Activated naive CD8-positive, alpha-beta T cell (primary cell): ENCODE results near the gene RSPH3.
A peak's percentile ranks its signal among the peaks of the same experiment; 100 is the strongest.

ENCODE experiments used
- H3K27ac Mint-ChIP-seq: one replicate; pipeline ENCODE4 v1.8.0; 2021; ENCODE audit warnings: mixed read lengths
- H3K27me3 Mint-ChIP-seq: one replicate; pipeline ENCODE4 v1.8.0; 2021; ENCODE audit warnings: mixed read lengths
- H3K36me3 Mint-ChIP-seq: one replicate; pipeline ENCODE4 v1.8.0; 2021; ENCODE audit warnings: mixed read lengths
- H3K4me1 Mint-ChIP-seq: one replicate; pipeline ENCODE4 v1.8.0; 2021; ENCODE audit warnings: low read depth, mixed read lengths
- H3K4me3 Mint-ChIP-seq: one replicate; pipeline ENCODE4 v1.8.0; 2021; ENCODE audit warnings: mild to moderate bottlenecking, mixed read lengths
- H3K9me3 Mint-ChIP-seq: one replicate; pipeline ENCODE4 v1.8.0; 2021; ENCODE audit warnings: low read depth, mixed read lengths

Gene RSPH3

DNA sequence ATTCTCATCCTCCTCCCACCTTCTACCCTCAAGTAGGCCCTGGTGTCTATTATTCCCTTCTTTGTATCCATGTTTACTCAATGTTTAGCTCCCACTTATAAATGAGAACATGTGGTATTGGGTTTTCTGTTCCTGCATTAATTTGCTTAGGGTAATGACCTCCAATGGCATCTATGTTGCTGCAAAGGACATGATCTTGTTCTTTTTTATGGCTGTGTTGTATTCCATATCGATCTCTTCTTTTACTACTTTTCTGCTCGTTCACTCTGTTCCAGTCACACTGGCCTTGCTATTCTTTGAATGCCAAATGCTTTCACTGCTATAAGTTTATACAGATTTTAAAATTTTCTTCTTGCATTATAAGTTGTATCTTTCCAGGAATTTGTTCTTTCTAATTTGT, 57.7 kb downstream of the RSPH3 start:
- Mint-ChIP-seq H3K27me3 (no peaks in the 10 kb centered on the region), H3K4me3 (no peak overlapping the region), H3K36me3 (peaks cover 3% of the 10 kb centered on the region), H3K27ac (no peak overlapping the region), H3K4me1 (peaks cover 15% of the 10 kb centered on the region), H3K9me3 (peaks cover 9% of the 10 kb centered on the region)

DNA sequence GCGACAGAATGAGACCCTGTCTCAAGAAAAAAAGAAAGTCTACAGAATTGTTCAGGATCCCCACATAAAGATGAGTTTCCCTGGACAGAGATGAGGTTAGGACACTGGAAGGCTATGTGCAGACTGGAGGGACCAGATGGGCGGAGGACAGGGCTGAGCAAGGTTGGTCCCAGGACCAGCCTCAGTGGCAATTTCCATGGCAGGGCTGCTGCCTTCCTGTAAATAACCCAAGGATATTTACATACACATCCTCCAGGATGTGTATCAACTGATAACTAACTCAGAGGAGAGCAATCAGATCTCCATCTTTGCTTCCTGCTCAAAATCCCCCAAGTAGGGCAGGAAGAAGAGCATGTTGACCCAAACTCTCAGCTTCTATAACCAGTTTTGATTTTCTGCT, 58.8 kb downstream of the RSPH3 start:
- H3K4me1 Mint-ChIP-seq, result peaks cover 15% of the 10 kb centered on the region
- no peak overlapping the region for H3K27ac Mint-ChIP-seq
- peaks cover 3% of the 10 kb centered on the region for H3K36me3 Mint-ChIP-seq
- H3K4me3 Mint-ChIP-seq, result no peak overlapping the region
- peaks cover 9% of the 10 kb centered on the region for H3K9me3 Mint-ChIP-seq
- H3K27me3 Mint-ChIP-seq, result no peaks in the 10 kb centered on the region

DNA sequence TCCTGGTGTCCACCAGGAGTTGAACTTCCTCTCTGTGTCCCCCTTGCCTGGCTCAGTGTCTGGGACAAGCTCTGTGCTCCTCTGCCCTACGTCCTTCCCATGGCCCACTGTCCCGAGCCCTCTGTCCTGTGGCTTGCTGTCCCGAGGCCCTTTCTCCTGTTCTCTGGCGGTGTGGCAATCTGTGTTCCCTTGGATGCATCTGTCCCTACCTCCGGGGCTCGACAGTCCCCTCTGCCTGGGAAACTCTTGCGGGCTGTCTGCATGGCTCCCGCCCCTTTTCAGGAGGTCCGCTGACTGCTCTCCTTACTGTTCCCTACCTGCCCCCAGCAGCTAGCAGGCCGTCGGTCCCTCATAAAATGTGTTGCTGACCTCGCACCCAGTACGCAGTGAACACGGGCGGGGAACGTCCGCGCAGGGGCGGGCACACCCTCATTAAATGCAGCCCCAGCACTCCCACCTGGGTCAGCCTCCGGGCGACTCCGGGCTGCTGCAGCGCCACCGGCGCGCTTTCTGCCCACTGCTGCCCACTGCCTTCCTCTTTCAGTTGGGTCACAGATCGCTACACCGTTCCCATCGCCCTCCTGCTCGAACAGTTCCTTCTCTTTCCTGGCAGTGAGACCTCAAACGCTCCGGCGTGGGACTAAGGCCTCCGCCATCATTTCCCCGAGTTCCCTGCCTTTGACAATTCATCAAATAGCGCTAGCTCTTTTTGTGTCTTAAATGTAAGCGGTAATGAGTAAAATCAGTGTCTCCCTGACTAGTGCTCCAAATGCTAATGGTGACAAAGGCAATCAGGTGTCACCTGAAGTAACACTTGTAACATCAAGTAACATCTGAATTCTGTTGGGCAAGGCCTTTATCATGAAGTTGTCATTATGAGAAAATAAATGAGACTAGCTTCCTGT, 60.5 kb downstream of the RSPH3 start:
- Mint-ChIP-seq H3K9me3 (peaks cover 9% of the 10 kb centered on the region), H3K27me3 (no peaks in the 10 kb centered on the region), H3K36me3 (peaks cover 3% of the 10 kb centered on the region), H3K4me3 (peak overlapping the region; percentile 79), H3K4me1 (peaks cover 15% of the 10 kb centered on the region), H3K27ac (no peak overlapping the region)

DNA sequence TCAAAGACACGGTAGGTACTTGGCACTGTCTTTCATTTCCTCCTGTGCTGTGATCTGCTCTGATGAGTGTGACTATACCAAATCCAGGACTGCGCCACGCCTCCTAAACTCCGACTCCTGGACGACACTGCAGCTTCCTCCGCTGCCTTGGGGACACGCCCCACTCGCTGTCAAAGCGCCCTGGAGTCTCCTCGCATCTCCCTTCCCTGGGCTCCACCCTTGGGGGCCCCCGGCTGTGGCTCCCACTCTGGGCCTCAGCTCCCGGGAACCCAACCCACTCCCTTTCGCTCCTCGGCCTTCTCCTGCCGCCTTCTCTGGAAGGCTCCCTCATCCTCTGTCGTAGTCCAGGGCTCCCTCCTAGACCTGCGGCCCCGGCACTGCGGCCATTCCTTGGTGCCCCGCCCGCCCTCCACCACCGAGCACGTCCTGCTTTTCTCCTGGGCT, 61.2 kb downstream of the RSPH3 start:
- Mint-ChIP-seq H3K36me3 (peaks cover 3% of the 10 kb centered on the region), H3K27ac (no peak overlapping the region), H3K27me3 (no peaks in the 10 kb centered on the region), H3K9me3 (peaks cover 9% of the 10 kb centered on the region), H3K4me3 (peak overlapping the region; percentile 79), H3K4me1 (peaks cover 15% of the 10 kb centered on the region)

DNA sequence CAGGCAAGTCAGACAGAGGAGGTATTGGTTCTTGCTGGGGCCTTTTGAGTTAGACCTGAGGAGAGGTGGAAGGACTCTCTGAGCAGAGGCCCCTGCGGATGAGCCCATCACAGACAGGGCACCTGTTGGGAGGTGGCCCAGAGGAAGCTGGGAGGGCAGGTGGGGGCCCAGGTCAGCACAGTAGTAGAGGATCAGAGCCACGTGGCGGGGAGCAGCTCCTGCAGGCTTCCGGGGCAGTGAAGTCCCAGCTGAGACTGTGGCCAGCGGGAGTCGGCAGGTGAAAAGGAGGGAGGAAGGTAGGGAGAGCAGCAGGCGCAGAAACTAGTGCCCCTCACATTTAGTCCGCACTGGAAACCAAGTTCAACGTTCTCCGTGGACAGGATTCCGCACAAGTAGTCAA, 61.8 kb downstream of the RSPH3 start:
- no peak overlapping the region for H3K27ac Mint-ChIP-seq
- H3K4me1 Mint-ChIP-seq, result peaks cover 15% of the 10 kb centered on the region
- peaks cover 9% of the 10 kb centered on the region for H3K9me3 Mint-ChIP-seq
- H3K4me3 Mint-ChIP-seq, result peak overlapping the region; percentile 49
- peaks cover 3% of the 10 kb centered on the region for H3K36me3 Mint-ChIP-seq
- no peaks in the 10 kb centered on the region for H3K27me3 Mint-ChIP-seq

DNA sequence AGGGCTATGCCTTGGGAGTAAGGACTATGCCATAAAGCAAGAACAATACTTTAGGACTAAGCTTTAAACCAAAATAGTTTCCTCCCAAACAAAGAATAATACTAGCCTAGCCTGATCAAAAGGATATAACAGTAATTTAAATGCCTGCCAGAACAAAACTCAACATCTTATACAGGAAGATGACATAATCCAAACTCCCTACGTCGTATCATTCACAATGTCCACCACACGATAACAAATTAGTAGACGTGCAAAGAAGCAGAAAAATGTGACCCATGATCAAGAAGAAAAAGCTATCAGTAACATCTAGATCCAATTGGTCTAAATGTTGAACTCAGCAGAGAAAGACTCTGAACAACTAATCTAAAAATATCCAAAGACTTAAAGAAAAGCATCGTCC, 65.8 kb downstream of the RSPH3 start:
- no peak overlapping the region for H3K27ac Mint-ChIP-seq
- no peaks in the 10 kb centered on the region for H3K27me3 Mint-ChIP-seq
- no peaks in the 10 kb centered on the region for H3K36me3 Mint-ChIP-seq
- no peaks in the 10 kb centered on the region for H3K9me3 Mint-ChIP-seq
- H3K4me3 Mint-ChIP-seq, result no peak overlapping the region
- peaks cover 7% of the 10 kb centered on the region for H3K4me1 Mint-ChIP-seq

DNA sequence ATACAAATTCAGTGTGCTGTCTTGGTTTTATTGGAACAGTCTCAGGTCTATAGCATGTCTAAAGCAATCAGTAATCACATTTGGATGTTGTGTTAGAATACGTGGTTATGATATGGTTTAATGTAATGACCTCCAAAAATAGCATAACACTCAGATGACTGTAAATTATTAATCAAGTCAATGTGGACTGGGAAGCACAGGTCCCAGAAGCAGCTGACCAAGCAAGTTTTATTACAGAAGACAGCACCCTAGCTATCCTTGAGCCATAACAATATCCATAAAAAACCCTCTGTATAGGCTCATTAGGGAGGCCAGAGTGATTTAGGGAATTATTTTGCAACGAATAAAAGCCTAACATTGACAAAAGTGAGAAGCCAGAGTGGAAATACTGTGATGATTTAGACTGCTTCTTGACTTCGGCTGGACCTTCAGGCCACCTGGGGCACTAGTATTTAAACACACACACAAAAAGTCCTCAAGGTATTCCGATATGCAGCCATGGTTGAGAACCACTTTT, 66.9 kb downstream of the RSPH3 start:
- Mint-ChIP-seq H3K36me3 (no peaks in the 10 kb centered on the region), H3K4me1 (peaks cover 3% of the 10 kb centered on the region), H3K27me3 (no peaks in the 10 kb centered on the region), H3K9me3 (no peaks in the 10 kb centered on the region), H3K27ac (no peak overlapping the region), H3K4me3 (no peak overlapping the region)

DNA sequence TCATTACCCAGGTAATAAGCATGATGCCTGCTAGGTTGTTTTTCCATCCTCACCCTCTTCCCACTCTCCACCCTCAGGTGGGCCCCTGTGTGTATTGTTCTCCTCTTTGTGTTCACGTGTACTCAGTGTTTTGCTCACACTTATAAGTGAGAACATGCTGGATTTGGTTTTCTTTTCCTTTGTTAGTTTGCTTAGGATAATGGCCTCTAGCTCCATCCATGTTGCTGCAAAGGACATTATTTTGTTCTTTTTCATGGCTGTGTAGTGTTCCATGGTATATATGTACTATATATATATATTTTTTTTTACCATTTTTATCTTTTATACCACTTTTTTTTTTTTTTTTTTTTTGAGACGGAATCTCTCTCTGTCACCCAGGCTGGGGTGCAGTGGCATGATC, 71.9 kb downstream of the RSPH3 start:
- no peaks in the 10 kb centered on the region for H3K4me1 Mint-ChIP-seq
- no peak overlapping the region for H3K4me3 Mint-ChIP-seq
- no peak overlapping the region for H3K27ac Mint-ChIP-seq
- H3K36me3 Mint-ChIP-seq, result no peaks in the 10 kb centered on the region
- H3K9me3 Mint-ChIP-seq, result no peaks in the 10 kb centered on the region
- H3K27me3 Mint-ChIP-seq, result no peaks in the 10 kb centered on the region

DNA sequence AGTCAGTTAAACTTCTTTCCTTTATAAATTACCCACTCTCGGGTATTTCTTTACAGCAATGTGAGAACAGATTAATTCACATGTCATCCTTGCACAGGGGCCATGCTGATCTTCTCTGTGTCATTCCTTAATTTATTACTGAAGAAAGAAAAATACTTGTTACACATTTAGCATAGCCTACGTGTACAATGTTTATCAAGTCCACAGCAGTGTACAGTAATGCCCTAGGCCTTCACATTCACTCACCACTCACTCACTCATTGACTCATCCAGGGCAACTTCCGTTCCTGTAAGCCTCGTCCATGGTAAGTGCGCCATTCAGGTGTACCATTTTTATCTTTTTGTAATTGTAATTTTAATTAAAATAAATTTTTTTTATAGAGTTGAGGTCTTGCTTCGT, 73.6 kb downstream of the RSPH3 start:
- H3K27ac Mint-ChIP-seq, result no peak overlapping the region
- no peaks in the 10 kb centered on the region for H3K9me3 Mint-ChIP-seq

DNA sequence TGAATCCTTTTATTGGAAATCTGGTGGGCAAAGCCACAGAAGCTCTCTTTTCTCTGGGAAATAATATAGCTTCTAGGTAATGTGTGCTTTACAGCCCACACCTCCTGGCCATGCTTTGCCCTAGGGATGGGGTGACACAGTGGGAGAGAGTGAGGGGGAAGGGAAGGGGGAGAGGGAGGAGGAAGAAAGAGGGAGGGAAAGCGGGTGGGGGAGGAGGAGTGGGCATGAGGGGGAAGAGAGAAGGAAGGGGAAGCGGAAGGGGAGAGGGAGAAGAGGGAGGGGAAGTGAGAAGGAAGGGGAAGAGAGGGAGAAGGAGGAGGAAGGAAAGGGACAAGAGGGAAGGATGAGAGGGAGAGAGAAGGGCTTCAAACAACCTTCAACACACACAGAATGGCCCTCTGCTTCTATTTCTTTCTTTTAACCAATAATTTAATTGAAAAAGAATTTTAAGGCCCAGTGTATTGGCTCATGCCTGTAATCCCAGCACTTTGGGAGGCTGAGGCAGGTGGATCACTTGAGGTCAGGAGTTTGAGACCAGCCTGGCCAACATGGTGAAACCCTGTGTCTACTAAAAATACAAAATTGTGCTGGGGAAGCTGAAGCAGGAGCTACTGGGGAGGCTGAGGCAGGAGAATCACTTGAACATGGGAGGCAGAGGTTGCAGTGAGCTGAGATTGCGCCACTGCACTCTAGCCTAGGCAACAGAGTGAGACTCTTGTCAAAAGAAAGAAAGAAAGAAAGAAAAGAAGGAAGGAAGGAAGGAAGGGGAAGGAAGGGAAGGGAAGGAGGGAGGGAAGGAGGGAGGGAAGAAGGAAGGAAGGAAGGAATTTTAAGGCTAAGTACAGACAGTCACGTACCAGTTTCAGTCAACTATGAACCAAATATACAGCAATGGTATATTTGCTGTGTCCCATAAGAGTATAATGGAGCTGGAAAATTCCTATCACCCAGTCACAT, 75.2 kb downstream of the RSPH3 start:
- no peaks in the 10 kb centered on the region for H3K27me3 Mint-ChIP-seq
- no peak overlapping the region for H3K27ac Mint-ChIP-seq
- H3K4me3 Mint-ChIP-seq, result no peak overlapping the region
- H3K4me1 Mint-ChIP-seq, result no peaks in the 10 kb centered on the region
- H3K36me3 Mint-ChIP-seq, result no peaks in the 10 kb centered on the region
- no peaks in the 10 kb centered on the region for H3K9me3 Mint-ChIP-seq

More for the DNA sequence above, 73.6 kb downstream of the RSPH3 start:
- H3K4me1 Mint-ChIP-seq, result no peaks in the 10 kb centered on the region
- H3K27me3 Mint-ChIP-seq, result no peaks in the 10 kb centered on the region
- no peak overlapping the region for H3K4me3 Mint-ChIP-seq
- H3K36me3 Mint-ChIP-seq, result no peaks in the 10 kb centered on the region

DNA sequence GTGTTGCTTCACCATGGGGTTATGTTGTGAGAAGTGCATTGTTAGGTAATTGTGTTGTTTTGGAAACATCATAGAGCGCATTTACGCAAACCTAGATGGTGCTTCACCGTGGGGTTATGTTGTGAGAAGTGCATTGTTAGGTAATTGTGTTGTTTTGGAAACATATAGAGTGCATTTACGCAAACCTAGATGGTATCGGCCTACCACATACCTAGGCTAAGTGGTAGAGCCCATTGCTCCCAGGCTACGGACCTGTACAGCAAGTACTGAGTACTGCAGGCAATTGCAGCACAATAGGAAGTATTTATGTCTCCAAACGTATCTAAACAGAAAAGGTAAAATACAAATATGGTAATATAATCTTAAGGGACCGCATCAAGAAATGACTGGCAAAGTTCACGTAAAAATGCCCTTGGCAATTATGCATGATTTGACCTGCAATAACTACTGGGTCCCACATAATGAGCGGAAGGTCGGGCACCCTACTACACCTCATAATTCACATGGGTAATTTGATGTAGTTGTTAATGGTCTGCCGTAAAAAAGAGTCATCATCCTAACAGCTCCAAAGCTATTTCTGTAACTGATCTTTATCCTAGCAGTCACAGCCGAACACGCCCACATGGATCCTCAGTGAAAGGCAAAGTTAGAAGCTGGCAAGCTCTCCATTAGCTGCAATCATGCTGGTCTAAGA, 76.0 kb downstream of the RSPH3 start:
- Mint-ChIP-seq H3K4me1 (no peaks in the 10 kb centered on the region), H3K27ac (no peak overlapping the region), H3K9me3 (no peaks in the 10 kb centered on the region), H3K36me3 (no peaks in the 10 kb centered on the region), H3K27me3 (no peaks in the 10 kb centered on the region), H3K4me3 (no peak overlapping the region)
